Amniotic stem cell (primary cell): Measurements from ENCODE around the gene JMJD1C.
"Not testable (repeated sequence)": the region's sequence is repeated elsewhere in the genome, so short reads cannot be mapped to it uniquely, and the experiment has no call there.

Experiments
- DNase-seq: peaks from one replicate; lab custom pipeline; 2025; lab: John Stamatoyannopoulos, UW

The JMJD1C gene

DNA sequence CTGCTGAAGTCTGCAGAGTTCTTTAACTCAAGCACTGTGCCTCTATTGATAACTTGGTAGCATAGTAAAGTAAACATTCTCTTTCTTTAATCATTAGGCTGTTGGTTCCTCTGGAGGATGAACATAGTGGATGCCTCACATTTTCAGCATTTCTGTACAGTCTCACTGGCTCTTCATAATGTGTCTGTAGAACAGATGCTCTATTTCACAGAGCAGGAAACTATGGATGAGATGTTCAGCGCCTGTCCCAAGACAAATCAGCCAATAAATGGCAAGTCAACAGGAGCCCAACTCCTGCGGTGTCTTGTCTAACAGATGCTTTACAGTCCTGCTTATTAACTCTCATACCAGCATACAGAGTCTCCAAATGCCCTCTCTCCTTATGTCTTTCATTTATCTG is 296.2 kb downstream of the JMJD1C start:
- no peak for DNase-seq

DNA sequence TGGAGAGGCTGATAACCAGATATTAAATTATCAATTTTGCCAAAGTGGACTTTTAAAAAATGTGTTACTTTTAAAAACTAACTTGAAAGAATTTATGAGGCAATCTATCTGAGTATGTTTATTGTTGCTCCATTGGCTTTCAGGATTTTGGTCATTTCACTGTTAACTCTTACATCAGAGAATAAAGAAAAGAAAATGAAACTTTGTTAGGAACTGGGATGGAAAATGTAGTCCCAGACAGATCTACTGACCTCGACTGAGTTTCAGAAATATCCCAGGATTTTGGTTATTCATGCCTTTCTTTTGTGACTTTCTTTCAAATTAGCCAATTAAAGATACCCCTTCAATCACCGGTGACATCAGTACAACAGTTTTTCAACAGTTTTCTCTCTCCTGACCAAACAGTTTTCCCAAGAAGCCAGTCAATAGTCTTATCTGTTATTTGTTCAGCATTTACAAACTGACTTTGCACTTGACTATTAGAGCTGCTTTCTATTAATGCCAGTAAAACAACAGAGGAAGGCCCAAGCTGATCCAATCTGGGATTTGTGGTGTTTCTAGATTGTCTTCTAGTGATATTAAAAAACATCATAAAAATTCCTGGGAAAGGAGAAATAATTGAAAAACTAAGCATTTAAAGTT is 296.8 kb downstream of the JMJD1C start:
- DNase-seq, result no peak

DNA sequence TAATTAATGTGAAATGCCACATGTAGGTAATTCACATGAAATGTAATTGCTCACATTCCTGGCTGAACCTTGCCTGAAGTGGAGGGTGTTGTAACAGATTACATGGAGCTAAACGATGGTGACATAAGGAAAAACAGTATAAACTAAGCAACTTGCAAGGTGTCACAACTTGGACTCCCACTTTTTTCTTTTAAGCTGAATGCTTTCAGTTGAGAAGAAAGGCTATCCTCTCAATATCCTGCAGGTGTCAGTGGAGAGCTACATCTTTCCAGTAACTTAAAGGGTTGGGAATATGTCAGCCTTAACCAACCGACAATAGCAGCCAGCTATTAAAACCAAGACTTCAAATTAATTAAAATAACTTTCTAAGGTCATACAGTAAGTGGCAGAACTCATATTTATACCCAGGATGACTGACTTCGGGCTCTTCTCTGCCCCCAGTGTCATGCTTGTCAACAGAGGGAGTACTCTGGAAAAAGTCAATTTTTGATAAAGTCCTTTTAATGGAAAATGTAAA is 299.0 kb downstream of the JMJD1C start:
- peak; percentile 62 for DNase-seq

DNA sequence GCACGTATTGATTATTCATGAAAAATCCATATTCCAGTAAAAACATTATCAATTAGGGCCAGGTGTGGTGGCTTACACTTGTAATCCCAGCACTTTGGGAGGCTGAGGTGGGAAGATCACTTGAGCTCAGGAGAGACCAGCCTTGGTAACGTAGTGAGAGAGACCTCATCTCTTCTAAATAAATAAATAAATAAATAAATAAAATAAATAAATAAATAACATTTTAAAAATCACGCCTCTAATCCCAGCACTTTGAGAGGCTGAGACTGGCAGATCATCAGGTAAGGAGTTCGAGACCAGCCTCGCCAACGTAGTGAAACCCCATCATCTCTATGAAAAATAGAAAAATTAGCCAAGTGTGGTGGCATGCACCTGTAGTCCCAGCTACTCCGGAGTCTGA is 300.5 kb downstream of the JMJD1C start:
- DNase-seq, result no peak

DNA sequence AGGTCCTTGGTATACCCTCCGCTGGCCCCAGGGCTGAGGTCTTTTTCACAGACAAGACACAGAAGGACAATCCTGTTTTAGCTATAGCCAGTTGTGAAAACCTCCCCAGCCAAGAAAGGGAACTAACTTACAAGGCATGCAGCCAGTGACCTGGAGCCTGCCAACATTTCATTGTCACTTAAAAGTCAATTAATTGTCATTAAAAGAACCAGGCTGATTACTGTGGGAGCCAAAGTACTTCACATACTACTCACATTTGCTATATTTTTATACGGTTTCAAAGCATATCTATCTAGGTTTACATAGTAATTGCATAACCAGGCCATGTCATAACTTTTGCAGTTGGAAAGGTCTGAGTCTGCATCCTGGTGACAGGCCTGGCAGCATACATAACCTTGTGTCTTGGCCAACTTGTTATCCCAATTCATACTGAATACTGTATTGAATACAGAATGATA is 301.6 kb downstream of the JMJD1C start:
- DNase-seq, result no peak

DNA sequence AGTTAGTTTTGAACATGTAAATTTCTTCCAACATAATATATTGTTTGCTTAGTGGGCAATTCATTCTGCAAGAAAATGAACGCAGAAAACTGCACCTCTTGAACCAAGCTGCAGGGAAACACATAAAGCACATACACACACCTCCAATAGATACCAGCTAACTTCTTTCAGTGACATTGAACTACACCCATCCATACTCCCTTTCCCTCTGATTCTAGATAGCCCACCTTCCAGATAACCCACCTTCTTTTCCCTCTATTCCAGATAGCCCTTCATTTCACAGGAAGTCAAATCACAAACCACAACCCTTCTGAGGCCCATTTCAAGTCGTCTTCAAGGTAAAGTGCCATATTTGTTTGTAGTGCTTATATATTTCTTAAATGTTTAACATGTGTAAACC is 304.2 kb downstream of the JMJD1C start:
- no peak for DNase-seq

DNA sequence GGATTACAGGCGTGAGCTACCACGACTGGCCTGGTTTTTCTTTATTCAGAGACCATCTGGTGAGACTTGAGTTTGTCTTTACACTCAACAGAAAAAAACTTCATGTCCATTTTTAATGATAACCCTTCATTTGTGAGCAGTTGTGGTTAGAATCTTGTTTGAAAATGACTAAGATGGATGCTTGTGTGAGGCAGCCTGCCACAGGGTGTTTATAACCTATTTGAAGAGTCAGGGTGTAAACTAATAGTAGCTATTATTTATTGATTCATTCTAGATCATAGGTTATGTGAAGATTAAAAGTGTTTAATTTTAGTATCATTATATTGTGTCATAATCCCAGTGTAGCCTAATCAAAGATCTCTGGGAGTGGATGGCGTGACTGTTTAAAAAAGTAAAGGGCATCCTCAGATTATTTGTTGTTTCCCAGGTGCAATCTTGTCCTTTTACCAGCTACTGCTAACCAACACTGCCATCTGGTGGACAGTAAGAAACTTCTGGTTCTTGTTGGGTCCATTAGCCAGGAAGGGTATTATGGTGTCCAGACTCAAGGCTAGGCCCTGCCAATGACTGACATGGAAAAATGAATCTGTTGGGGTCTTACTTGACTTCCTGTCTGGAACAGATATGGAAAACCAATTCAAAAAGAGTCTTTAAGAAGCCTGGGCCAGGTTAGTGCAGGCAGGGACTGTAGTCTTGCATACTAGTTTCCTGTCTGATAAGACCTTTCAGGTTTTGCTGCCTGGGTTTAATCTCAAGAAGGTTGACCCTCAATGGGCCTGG is 307.7 kb downstream of the JMJD1C start:
- DNase-seq, result peak; percentile 65

DNA sequence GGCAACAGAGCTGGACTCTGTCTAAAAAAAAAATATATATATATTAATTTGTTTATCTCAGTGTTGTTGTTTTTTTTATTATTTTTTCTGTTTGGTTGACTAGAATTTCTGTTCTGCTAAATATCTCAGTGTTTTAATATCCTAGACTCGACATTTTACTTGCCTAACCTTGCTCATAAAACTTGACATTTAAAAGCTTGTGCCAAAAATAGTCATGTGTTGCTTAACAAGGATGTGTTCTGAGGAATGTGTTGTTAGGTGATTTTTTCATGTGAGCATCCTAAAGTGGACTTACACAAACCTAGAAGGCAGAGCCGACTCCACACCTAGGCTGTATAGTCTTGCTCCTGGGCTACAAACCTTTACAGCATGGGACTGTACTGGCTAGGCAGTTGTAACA is 309.5 kb downstream of the JMJD1C start:
- no peak for DNase-seq

DNA sequence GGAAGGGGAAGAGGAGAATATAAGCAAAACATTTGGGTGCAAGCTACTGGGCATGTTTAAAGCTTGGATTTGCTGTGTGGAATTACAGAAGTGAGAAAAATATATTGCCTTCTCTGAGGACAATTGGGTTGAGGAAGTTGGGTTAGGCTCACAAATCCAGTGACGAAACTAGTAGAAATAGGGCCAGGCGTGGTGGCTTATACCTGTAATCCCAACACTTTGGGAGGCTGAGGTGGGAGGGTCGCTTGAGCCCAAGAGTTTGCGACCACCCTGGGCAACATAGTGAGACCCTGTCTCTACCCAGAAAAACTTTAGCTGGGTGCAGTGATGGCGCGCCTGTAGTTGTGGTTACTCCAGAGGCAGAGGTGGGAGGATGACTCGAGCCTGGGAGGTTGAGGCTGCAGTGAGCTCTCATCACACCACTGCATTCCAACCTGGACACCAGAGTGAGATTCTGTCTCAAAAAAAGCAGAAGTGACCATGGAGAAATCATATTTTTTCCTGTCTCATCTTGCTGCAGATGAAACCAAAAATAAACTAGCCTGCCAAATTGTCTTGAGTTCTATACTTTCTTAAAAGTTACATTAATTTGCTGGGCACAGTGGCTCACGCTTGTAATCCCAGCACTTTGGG is 310.3 kb downstream of the JMJD1C start:
- no peak for DNase-seq

DNA sequence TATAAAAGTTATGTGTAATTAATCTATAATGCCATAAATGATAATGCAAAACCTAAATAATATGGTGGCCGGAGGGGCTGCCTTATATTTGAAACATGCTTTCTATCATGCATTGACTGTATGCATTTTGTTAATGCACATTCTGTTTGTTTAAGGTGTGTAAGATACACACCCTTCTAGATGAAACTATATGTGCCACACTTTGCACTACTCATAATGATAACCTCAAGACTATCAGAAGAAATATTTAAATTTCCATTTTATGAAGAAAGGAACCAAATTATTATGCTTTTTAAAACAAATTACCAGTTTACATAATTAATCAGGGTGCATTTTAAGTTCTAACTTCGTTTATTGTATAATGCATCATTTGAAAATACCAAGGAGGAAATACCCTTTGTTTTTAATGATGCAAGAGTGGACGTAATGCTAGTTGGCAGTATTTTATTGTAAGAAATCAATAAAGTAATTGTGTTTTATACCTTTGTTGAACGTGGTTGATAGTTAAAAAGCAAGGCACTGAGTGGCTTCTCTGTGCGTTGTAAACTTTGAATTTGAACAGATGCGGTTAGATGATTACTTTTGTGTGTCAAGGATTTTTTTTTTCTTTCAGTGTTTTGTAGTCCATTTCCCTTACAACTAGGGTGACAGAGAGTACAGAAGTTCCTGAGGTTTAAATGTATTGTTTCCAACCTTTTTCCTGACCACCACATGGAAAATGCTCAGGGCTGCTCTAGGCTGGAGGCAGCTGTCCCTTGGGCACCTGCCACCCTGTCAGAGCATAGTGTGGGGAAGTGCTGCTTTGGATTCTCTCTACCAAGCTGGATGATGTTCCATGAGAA is 311.0 kb downstream of the JMJD1C start:
- no peak for DNase-seq

DNA sequence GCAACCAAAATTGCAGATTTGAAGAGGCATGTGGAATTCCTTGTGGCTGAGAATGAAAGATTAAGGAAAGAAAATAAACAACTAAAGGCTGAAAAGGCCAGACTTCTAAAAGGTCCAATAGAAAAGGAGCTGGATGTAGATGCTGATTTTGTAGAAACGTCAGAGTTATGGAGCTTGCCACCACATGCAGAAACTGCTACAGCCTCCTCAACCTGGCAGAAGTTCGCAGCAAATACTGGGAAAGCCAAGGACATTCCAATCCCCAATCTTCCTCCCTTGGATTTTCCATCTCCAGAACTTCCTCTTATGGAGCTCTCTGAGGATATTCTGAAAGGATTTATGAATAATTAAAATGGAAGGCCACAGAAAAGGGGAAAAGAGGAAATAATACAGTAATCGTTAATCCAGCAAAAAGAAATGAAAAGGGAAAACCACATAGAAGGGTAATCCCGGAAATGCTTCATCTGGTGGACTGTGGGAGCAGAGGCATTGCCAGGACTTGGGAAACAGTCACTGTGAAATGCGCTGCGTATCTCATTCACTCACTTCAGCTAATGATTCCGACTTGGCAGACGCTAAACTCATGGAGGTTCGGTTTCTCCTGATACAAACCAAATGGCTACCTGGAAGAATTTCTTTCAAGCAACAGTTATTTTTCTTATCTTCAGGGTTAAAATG is 311.8 kb downstream of the JMJD1C start:
- DNase-seq, result not testable (repeated sequence)

DNA sequence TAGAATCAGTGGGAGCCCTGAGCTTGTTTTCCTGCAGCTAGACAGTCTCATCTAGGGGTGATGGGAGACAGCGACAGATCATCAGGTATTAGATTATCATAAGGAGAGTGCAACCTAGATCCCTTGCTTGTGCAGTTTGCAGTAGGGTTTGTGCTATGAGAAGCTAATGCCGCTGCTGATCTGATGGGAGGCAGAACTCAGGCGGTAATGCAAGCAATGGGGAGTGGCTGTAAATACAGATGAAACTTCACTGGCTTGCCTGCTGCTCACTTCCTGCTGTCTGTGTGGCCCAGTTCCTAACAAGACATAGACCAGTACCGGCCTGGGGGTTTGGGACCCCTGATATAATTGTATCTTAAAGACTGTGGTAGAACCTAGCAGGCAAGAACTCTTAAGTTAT is 315.0 kb downstream of the JMJD1C start:
- no peak for DNase-seq

DNA sequence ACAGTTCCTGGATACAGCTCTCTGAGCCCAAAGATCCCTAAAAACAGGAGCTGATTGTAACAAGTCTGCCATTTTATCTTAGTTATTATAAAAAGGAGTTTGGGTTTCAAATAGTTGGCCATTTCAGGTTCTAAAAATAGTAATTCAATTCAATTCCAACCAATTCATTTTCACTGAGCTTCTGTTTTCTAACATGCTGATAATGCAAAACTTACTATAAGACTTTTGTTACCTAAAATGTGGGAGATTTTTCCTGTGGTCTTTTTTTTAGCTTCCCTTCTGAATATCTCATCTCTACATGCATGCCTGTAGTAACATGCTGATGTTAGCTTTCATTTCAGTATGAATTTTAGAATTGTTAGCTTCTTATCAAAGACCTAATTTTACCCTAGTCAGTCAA is 319.3 kb downstream of the JMJD1C start:
- no peak for DNase-seq

DNA sequence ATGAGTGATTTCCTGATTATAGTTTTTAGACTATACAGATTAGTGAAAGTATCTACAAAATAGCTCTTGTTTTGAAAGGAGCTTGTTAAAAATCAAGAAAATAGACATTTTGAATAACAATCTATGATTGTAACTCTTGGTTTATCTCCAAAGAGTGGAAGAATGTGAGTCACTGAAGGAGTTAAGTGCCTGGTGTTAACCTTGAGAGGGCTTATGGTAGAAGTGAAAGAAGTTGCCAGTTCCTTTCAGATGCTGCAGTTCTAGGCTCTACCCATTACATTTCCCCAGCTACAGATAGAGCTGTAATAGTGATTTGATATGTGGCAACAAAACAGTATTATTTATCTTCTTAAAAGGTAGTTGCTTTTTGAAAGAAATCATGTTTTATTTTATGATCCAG is 320.0 kb downstream of the JMJD1C start:
- DNase-seq, result no peak

DNA sequence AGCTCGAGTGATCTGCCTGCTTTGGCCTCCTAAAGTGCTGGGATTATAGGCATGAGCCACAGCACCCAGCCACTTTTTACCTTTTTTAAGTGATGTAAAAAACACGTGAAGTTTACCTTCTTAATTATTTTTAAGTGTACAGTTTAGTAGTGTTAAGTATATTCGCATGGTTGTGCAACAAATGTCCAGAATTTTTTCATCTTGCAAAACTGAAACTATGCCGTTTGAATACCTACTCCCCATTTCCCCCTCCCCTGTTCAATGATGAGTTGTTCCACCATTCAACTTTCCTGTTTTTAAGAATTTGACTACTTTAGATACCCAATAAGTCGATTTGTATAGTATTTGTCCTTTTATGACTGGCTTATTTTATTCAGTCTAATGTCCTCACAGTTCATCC is 321.8 kb downstream of the JMJD1C start:
- DNase-seq, result no peak

DNA sequence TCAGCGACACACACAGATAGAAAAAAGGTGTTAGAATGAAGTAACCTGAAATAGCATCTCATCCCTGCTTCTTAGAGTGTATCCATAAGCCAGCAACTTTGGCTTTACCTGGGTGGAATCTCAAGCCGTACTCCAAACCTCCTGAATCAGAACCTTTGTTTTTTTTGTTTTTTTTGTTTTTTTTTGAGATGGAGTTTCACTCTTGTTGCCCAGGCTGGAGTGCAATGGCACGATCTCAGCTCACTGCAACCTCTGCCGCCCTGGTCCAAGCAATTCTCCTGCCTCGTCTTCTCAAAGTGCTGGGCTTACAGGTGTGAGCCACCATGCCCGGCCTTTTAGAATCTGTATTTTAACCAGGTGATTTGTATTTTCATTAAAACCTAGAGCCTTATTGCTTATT is 323.6 kb downstream of the JMJD1C start:
- DNase-seq, result no peak

DNA sequence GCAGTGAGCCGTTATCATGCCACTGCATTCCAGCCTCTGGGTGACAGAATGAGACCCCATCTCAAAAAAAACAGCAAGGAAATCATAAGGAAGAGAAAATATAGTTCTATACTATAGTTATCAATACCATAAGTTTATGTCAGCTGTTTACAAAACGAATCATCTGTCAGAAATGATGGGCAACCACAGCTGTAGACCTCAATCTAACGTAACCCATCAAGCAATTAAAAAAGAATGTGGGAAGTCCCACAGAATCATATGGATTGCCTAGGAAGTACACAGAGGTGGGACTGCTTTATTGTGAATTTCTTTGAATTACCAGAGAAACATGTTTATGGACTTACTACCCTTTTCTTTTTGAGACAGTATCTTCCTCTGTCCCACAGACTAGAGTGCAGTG is 325.7 kb downstream of the JMJD1C start:
- no peak for DNase-seq

DNA sequence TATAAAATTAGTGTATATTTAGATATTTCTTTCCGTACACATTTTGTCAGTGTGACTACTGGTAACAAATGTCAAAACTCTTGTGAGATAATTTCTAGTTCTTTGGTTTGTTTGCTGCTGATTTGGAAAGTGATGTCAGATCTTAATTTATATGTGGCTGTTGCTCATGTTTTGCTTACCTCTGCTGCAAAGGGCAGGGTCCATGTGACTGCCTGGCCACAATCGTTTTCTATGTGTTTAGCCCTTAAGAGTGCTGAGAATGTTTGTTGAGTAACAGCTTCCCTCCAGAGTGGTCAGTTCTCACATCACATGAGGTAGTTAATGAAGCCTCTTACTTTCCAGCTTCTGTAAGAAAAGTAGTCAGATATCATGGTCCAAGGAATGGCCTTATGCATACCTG is 328.5 kb downstream of the JMJD1C start:
- no peak for DNase-seq

DNA sequence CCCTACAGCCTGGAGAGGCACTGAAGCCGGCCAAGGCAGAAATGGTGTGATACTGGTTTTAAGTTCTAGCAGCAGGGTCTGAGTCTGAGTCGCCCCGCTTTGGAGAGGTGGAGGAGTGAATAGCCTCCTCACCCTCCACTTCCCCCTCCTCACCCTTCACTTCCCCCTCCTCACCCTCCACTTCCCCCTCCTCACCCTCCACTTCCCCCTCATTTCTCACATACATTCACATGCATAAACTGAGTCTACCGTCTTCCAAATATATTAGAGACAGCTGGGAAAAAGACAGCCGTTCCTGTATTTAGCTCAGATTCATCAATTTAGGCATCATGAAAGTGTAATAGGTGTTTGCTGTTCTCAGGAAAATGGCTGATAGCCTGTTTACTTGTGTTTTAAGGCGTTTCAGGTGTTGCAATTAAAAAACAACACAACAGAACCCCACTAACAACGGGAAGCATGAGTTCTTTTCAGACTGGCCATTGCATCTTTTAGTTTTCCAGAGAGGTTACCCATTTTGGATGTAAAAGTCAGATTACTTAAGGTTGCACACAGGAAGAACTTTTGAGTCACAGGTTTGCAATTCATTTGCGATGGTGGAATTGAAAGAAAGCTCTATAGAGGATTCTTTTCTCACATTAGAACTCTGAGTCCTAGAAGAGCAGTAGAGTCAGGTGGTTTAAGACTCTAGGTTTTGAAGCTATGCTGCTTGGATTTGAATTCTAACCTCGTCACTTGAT is 331.8 kb downstream of the JMJD1C start:
- DNase-seq, result no peak

DNA sequence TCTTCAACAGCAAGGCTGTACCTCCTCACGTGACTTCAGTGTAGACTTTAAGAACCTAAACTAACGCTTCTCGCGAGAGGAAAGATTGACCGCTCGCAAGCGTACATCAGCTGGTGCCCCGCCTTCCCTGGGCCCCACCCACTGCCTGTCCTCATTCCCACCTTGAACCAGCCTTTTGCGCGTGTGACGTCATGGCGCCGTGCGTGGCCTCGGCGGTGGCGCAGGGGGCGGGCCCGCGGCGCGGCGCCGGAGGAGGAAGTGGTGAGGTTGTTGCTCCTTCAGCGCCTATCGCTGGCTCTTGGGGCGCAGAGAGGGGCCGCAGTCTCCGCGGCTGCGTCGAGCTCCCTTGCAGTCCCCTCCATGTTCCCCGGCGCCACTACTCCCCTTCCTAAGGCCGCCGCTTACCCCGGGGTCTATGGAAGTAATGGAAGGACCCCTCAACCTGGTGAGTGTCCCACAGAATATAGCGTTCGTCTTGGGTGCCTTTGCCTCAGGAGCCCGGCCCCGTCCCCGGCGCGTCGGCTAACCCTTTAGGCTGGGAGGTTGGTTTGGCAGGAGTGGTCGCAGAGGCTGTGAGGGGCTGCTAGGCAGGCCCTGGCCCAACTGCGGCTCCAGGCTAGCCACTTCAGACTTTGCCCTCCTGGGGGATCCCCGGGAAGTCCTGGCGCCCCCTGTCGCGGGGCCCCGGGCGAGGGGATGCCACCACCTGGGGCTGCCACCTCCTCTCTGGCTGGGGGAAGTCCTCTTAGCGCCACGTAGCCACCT is 332.5 kb downstream of the JMJD1C start, which contains the start of gene NRBF2:
Gene NRBF2 (plus strand): TSS at position 273 of the 765 bp plus-strand sequence. CDS start 143 bp downstream, at position 416.
- DNase-seq, result peak; percentile 96
